22Rv1 (cell line): ENCODE results near the gene MSH4.

Experiments used
- H3K27ac ChIP-seq: fragments of 450-650 bp; 2 replicates; pipeline ENCODE4 v1.5.1; 2017
- CTCF ChIP-seq: fragments of 450-650 bp; IDR thresholded peaks from 2 replicates; pipeline ENCODE4 v1.5.1; 2017; ENCODE audit warnings: mild to moderate bottlenecking
- ZFX ChIP-seq: fragments of 450-650 bp; IDR thresholded peaks from 2 replicates; pipeline ENCODE4 v1.6.1; 2017; ENCODE audit warnings: antibody characterized with exemption, borderline replicate concordance

The MSH4 gene

GRCh38 chr1:75855734-75856133, 59.1 kb downstream of the MSH4 start:
- TF ChIP-seq ZFX: no peak
- TF ChIP-seq CTCF: no peak

GRCh38 chr1:75861831-75862230, 65.1 kb downstream of the MSH4 start:
- no peak overlapping the region for H3K27ac ChIP-seq
- TF ChIP-seq CTCF: no peak
- no peak for TF ChIP-seq ZFX

More at GRCh38 chr1:75855734-75856133, 59.1 kb downstream of the MSH4 start:
- no peak overlapping the region for H3K27ac ChIP-seq

GRCh38 chr1:75870951-75871350, 74.3 kb downstream of the MSH4 start:
- TF ChIP-seq CTCF (no peak), ZFX (no peak)
- H3K27ac ChIP-seq: no peak overlapping the region

- no peak overlapping the region for H3K27ac ChIP-seq
- no peak for TF ChIP-seq ZFX
- no peak for TF ChIP-seq CTCF
Measured at GRCh38 chr1:75879985-75880384, 83.3 kb downstream of the MSH4 start.

GRCh38 chr1:75884437-75884836, 87.8 kb downstream of the MSH4 start:
- no peak overlapping the region for H3K27ac ChIP-seq
- TF ChIP-seq CTCF: no peak
- no peak for TF ChIP-seq ZFX

- TF ChIP-seq CTCF (no peak), ZFX (no peak)
- no peak overlapping the region for H3K27ac ChIP-seq
Measured at GRCh38 chr1:75901371-75901770, 104.7 kb downstream of the MSH4 start.

- TF ChIP-seq ZFX (no peak), CTCF (peak; percentile 54)
- no peak overlapping the region for H3K27ac ChIP-seq
Measured at GRCh38 chr1:75908717-75909152, 112.1 kb downstream of the MSH4 start.
